NCI-H1436 (cell line): Measurements from ENCODE around the gene PCDHGA1.

Source experiments
- DNase-seq: peaks from one replicate; lab custom pipeline; 2025; lab: John Stamatoyannopoulos, UW

Gene PCDHGA1

DNA sequence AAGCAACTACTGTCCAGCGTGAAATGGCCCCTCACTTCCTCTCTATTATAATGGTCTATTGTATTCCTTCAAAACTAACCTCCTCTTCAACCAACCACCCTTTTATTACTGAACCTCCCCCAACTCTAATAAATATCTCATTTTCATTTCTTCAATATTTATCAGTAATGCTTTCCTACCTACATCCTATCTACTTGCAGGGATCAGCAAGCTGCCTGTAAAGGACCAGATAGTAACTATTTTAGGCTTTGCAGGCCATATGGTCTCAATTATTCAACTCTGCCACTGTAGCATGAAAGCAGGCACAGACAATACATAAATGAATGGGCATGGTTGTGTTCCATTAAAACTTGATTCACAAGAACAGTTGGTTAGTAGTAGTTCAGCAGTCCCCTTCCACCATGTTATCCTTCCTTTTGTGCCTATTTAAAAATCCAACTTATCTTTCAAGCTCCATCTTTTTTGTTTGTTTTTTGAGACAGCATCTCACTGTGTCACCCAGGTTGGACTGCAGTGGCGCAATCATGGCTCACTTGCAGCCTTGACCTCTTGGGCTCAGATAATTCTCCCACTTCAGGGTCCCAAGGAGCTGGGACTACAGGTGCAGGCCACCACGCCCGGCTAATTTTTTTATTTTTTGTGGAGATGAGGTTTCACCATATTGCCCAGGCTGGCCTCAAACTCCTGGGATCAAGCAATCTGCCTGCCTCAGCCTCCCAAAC lies 204.3 kb downstream of the PCDHGA1 start:
- no peak for DNase-seq

DNA sequence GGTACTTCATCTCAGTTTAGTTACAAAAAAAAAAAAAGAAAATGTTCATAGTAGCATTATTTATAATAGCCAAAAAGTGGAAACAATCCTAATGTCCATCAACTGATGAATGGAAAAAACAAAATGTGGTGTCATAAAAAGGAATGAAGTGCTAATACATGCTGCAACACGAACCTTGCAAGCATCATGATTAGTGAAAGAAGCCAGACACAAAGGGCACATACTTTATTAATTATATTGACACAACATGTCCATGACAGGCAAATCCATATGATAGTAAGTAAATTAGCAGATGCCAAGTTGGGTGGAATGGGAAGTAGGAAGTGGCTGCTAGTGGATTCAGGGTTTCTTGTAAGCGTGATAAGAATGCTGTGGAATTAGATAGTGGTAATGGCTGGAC lies 212.7 kb downstream of the PCDHGA1 start:
- no peak for DNase-seq

DNA sequence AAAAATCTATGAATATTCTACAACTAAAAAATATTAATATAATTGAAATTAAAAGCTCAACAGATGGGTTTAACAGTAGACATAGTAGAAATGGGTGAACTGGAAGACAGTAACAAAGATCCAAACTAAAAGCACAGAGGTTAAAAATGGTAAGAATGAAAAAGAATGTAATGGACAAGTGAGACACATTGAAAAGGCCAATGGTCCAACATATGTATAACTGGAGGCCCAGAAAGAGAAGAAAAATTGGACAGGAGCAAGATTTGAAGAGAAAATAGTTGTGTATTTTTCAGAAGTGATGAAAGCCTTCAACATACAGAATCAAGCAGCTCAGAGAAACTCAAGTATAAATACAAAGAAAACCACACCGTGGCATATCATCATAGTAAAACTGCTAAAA lies 217.2 kb downstream of the PCDHGA1 start:
- DNase-seq = no peak

DNA sequence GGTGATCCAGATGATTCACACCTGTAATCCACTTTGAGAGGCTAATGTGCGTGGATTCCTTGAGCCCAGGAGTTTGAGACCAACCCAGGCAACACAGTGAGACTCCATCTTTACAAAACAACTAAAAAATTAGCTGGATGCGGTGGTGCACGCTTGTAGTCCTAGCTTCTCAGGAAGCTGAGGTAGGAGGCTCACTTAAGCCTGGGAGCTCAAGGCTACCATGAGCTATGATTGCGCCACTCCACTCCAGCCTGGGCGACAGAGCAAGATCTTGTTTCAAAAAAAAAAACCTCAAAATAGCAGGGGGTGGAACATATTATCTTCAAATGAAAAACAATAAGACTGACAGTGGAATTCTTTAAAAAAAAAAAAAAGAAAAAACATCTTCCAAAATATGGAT lies 217.6 kb downstream of the PCDHGA1 start:
- DNase-seq = no peak

DNA sequence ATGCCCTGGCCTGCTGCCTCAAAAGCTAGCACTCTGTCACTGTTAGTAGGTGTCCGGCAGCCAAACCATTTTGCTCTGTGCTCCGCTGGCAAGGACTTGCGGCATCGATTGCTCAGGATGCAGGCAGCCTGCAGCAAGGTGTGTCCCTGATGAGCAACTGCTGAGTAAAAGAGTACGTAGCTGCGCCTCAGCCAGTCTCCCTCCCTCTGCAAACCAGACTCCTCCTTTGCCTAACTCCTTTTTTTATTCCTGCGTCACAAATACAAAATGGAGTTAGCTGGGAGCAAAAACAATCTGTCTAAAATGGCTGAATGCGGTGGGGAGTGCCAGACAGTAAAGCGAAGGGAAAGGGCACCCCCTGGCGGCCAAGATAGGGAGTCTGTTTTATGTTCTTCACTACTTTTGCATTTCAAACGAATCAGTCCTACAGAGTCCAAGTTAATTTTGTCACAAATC lies 227.4 kb downstream of the PCDHGA1 start:
- DNase-seq = peak; percentile 56

- DNase-seq = no peak
Measured at GRCh38 chr5:141558150-141558549, 227.8 kb downstream of the PCDHGA1 start.

DNA sequence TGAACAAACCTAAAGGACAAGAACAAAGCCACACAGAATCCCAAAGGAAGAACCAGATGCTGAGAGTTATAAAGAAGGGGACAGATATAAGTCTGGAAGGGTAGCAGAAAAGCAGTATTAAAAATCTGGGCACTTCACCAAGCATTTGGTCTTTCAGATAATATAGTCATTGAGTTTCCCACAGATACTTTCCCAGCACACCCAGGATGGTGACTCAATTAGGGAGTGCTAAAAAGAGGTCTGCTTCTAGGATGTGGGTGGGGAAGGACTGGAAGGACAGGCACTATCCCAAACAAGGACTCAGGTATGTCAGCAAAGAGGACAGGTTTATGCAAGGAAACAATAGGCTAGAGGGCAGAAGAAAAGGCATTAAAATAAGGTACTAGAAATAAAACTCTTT lies 229.1 kb downstream of the PCDHGA1 start:
- no peak for DNase-seq

GRCh38 chr5:141560151-141560550 lies 229.8 kb downstream of the PCDHGA1 start:
- peak; percentile 57 for DNase-seq

- DNase-seq = peak; percentile 95
Measured at GRCh38 chr5:141560725-141561483, 230.6 kb downstream of the PCDHGA1 start.
